Measurements from ENCODE around the gene GNG13.
A peak's percentile ranks its signal among the peaks of the same experiment; 100 is the strongest.

The GNG13 gene

DNA sequence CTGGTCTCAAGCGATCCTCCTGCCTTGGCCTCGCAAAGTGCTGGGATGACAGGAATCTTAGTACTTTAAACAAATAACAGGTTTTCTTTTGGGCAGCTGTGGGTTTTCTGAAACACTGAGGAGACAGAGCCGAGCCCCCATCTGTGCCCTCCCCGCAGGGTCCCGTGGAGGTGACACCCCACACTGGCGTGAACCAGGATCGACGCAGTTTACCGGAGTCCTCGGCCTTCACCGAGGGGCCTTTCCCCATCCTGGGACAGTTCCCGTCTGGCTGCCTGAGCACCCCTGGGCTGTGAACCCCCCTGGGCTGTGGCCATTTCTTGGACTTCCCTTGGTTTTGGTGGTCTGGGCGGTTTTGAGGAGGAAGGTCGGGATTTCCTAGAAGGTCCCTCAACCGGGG, 15.3 kb upstream of the GNG13 start:
- Histone ChIP-seq H3K27me3 (ENCODE audit: insufficient read depth, low read length) (peaks cover 13% of the 10 kb centered on the region), H3K9me3 (ENCODE audit: low read length) (peaks cover 2% of the 10 kb centered on the region), H3K36me3 (ENCODE audit: insufficient read depth, low read length) (no peaks in the 10 kb centered on the region), H3K4me1 (ENCODE audit: insufficient read depth, low read length) (no peaks in the 10 kb centered on the region), H3K4me3 (ENCODE audit: low read length) (no peak overlapping the region), H2AFZ (ENCODE audit: low read depth, low read length) (no peak overlapping the region)

DNA sequence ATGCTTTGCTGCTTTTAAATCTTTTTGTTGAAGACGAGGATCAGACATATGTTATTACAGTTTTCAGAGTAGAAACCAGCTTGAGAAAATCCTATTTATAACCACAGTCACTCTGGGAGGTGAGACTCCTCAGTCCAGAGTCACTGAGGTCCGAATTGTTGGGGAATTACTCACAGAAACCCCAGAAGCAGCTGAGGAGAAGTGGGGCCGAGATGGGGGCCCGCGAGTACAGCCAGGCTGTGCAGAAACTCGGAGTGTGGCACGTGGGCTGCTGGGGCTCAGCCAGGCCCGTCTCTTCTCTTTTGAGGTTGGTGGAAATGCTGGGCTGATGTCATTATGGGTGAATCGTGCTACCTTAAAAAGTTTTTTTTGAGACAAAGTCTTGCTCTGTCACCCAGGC, 14.4 kb upstream of the GNG13 start:
- Histone ChIP-seq H3K4me1 (ENCODE audit: insufficient read depth, low read length) (no peaks in the 10 kb centered on the region), H3K4me3 (ENCODE audit: low read length) (no peak overlapping the region), H3K27me3 (ENCODE audit: insufficient read depth, low read length) (peaks cover 13% of the 10 kb centered on the region), H3K36me3 (ENCODE audit: insufficient read depth, low read length) (no peaks in the 10 kb centered on the region), H3K9me3 (ENCODE audit: low read length) (peaks cover 4% of the 10 kb centered on the region), H2AFZ (ENCODE audit: low read depth, low read length) (no peak overlapping the region)

DNA sequence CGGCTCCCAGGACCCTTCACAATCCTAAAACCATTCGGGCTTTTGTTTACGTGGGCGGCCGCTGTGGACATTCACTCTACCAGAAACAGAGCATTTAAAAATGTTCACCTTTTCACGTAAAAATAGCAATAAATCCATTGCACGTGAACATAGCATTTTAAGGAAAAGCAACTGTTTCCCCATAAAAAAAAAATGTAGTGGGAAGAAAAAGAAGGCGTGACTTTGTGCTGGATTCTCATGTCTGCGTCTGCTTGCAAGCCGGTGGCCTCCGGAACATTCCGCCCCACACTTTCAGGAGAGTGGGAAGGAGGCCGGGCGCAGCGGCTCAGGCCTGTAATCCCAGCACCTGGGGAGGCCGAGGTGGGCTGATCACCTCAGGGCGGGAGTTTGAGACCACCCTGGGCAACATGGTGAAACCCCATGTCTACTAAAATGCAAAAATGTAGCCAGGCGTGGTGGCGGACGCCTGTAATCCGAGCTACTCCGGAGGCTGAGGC, 13.4 kb upstream of the GNG13 start:
- no peaks in the 10 kb centered on the region for H3K4me1 ChIP-seq (ENCODE audit: insufficient read depth, low read length)
- no peak overlapping the region for H2AFZ ChIP-seq (ENCODE audit: low read depth, low read length)
- H3K36me3 ChIP-seq (ENCODE audit: insufficient read depth, low read length) = no peaks in the 10 kb centered on the region
- no peak overlapping the region for H3K4me3 ChIP-seq (ENCODE audit: low read length)
- H3K9me3 ChIP-seq (ENCODE audit: low read length) = peaks cover 6% of the 10 kb centered on the region
- peaks cover 13% of the 10 kb centered on the region for H3K27me3 ChIP-seq (ENCODE audit: insufficient read depth, low read length)

DNA sequence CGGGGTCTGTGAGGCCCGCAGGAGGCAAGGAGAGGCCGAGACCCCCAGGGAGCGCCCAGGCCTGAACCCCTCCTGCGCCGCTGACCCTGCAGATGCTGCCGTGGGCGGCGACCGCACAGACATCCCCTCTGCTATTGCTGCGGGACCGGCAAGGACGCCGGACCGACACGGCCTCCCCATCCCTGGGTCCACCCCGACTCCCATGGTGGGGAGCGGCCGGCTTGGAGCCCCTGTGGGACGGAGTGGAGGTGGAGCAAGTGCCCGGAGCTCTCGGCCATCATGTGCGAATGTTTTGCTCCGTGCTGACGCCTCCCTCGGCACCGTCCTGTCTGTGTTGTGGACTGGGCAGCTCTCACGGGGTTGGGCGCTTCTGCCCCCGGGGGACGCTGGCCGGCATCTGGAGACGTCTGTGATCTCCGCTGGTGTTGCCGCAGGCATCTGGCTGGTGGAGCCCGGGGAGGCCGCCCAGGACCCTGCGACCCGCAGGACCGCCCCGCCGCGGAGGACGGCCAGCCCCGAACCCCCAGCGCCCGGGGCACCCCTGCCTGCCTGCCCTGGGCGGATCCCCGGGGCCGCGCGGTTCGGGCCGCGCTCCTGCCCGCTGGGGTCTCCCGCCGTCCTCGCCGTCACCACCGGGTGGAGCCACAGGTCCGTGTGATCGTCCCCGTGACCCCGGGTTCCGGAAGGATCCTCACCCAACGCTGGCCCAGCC, 12.8 kb upstream of the GNG13 start:
- Histone ChIP-seq H3K4me3 (ENCODE audit: low read length) (no peak overlapping the region), H2AFZ (ENCODE audit: low read depth, low read length) (no peak overlapping the region), H3K9me3 (ENCODE audit: low read length) (peaks cover 6% of the 10 kb centered on the region), H3K27me3 (ENCODE audit: insufficient read depth, low read length) (peaks cover 13% of the 10 kb centered on the region), H3K4me1 (ENCODE audit: insufficient read depth, low read length) (no peaks in the 10 kb centered on the region), H3K36me3 (ENCODE audit: insufficient read depth, low read length) (no peaks in the 10 kb centered on the region)

DNA sequence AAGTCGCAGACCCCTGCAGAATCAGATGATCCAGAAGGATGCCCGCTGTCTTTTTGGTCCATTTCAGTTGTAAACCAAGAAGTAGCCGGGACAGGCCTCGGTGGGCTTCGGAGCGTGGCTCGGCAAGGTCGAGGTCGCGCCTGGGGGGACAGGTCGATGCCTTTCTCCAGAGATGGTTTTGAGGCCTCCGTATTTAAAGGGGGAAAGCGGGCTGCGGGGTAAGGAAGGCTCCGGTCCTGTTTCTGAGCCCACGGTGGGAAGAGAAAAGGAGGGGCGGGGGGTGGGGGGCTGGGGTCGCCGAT, 7.5 kb upstream of the GNG13 start:
- Histone ChIP-seq H3K9me3 (ENCODE audit: low read length) (peaks cover 4% of the 10 kb centered on the region), H3K4me3 (ENCODE audit: low read length) (peak overlapping the region; percentile 65), H3K4me1 (ENCODE audit: insufficient read depth, low read length) (no peaks in the 10 kb centered on the region), H3K27me3 (ENCODE audit: insufficient read depth, low read length) (peaks cover 10% of the 10 kb centered on the region), H2AFZ (ENCODE audit: low read depth, low read length) (no peak overlapping the region), H3K36me3 (ENCODE audit: insufficient read depth, low read length) (no peaks in the 10 kb centered on the region)

DNA sequence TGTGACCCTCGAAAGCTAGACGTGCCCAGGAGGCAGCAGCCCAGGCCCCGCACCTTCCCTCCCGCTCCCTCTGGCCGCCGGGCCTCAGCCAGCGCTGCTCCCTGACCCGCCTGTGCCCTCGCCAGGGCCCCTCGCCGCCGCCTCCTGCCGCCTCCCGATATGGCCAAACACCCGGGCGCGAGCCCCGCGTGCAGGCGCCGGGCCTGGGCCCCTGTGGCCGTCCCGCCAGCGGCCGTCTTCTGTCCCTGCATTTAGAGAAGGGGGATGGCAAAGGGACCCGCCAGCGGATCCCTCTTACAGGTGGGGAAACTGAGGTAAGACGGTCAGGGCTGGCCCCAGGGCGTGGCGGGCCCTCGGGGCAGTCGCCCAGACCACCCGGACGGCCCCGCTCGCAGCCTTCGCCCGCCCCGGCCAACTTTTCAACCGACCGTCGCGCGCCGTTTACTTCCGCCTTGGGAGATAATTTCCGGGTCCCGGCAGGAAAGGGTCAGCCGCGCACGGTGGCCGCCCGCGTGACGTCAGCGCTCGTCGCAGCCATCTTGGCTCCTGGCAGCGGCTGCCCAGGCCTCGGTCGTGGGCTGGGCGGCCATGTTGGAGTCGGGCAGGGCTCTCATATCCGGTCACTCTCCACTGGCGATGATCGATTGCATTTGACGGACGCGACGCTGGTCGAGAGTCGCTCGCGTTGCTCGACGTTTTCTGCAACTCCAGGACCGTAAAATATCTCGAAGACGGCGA, 7.0 kb upstream of the GNG13 start:
- H3K4me1 ChIP-seq (ENCODE audit: insufficient read depth, low read length) = no peaks in the 10 kb centered on the region
- no peaks in the 10 kb centered on the region for H3K36me3 ChIP-seq (ENCODE audit: insufficient read depth, low read length)
- H3K4me3 ChIP-seq (ENCODE audit: low read length) = peak overlapping the region; percentile 65
- H2AFZ ChIP-seq (ENCODE audit: low read depth, low read length) = no peak overlapping the region
- peaks cover 8% of the 10 kb centered on the region for H3K27me3 ChIP-seq (ENCODE audit: insufficient read depth, low read length)
- H3K9me3 ChIP-seq (ENCODE audit: low read length) = peaks cover 4% of the 10 kb centered on the region

DNA sequence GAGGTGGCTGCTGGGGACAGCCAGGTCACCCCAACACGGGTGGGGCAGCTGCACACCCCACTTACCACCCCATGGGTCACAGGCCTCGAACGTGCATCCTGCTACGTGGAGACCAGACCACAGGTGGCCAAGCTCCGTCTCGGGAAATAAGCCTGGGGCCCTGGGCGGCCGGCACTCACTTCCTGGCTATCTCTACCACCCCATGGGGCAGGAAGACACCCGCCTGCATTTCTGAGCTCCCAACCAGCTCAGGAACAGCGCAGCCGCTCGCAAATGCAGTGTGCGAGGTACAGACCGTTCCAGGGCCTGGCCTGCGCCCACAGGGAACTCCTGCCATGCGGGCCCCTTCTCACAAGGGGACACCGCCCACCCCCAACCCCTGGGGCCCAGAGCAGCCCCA, 4.9 kb upstream of the GNG13 start:
- H2AFZ ChIP-seq (ENCODE audit: low read depth, low read length) = no peak overlapping the region
- no peak overlapping the region for H3K4me3 ChIP-seq (ENCODE audit: low read length)
- H3K27me3 ChIP-seq (ENCODE audit: insufficient read depth, low read length) = peaks cover 5% of the 10 kb centered on the region
- peaks cover 5% of the 10 kb centered on the region for H3K4me1 ChIP-seq (ENCODE audit: insufficient read depth, low read length)
- peaks cover 4% of the 10 kb centered on the region for H3K9me3 ChIP-seq (ENCODE audit: low read length)
- H3K36me3 ChIP-seq (ENCODE audit: insufficient read depth, low read length) = no peaks in the 10 kb centered on the region

DNA sequence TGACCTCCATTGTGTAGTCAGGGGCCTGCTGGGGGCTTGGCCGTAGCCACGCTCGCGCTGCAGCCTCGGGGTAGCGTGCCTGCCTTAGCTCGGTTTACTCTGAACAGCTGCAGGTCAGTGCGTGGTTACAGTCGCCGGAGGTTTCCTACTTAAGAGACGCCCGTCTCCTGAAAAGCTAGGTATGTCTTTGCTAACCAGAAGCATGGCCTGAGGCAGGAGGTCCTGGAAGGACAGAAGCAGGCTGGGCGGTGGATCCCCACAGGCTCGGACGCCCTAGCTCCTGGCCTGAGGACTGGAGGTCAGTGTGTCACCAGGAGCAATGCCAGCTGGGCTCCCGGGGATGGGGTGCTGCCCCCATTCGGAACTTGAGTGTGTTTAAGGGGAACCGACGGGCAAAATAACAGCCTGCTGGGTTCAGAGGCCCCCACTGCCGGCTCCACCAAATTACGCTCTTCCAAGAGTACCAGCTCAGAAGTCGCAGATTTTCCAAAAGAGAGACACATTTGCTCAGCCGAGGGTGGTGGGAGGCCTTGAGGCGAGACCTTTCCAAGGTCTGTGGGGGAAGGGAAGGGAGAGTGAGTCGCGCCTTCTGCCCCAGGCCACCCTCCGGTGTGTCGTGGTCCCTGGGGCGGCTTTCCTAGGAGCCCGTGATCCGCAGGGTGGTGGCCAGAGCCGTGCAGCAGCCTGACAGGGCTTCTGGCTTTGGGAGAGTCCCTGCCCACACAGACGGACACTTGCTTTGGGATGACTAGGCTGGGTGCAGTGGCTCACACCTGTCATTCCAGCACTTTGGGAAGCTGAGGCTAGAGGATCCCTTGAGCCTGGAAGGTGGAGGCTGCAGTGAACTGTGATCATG, 3.9 kb upstream of the GNG13 start:
- no peak overlapping the region for H2AFZ ChIP-seq (ENCODE audit: low read depth, low read length)
- no peaks in the 10 kb centered on the region for H3K36me3 ChIP-seq (ENCODE audit: insufficient read depth, low read length)
- H3K4me1 ChIP-seq (ENCODE audit: insufficient read depth, low read length) = peaks cover 9% of the 10 kb centered on the region
- no peak overlapping the region for H3K4me3 ChIP-seq (ENCODE audit: low read length)
- H3K9me3 ChIP-seq (ENCODE audit: low read length) = no peaks in the 10 kb centered on the region
- H3K27me3 ChIP-seq (ENCODE audit: insufficient read depth, low read length) = peaks cover 10% of the 10 kb centered on the region

DNA sequence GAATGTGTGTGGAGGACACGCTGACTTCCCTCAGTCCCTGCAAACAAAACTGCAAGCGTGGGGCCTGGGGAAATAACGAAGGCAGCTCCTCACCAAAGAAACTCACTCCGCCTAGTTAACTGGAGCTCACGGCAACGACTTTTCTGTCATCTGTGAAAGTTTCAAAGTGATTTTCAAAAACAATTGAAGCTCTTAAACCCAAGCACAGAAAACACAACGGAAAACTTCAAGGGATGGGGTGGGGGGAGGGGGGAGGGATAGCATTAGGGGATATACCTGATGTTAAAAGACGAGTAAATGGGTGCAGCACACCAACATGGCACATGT, 3.2 kb upstream of the GNG13 start:
- peaks cover 10% of the 10 kb centered on the region for H3K27me3 ChIP-seq (ENCODE audit: insufficient read depth, low read length)
- no peak overlapping the region for H2AFZ ChIP-seq (ENCODE audit: low read depth, low read length)
- no peak overlapping the region for H3K4me3 ChIP-seq (ENCODE audit: low read length)
- H3K9me3 ChIP-seq (ENCODE audit: low read length) = no peaks in the 10 kb centered on the region
- peaks cover 9% of the 10 kb centered on the region for H3K4me1 ChIP-seq (ENCODE audit: insufficient read depth, low read length)
- H3K36me3 ChIP-seq (ENCODE audit: insufficient read depth, low read length) = no peaks in the 10 kb centered on the region

DNA sequence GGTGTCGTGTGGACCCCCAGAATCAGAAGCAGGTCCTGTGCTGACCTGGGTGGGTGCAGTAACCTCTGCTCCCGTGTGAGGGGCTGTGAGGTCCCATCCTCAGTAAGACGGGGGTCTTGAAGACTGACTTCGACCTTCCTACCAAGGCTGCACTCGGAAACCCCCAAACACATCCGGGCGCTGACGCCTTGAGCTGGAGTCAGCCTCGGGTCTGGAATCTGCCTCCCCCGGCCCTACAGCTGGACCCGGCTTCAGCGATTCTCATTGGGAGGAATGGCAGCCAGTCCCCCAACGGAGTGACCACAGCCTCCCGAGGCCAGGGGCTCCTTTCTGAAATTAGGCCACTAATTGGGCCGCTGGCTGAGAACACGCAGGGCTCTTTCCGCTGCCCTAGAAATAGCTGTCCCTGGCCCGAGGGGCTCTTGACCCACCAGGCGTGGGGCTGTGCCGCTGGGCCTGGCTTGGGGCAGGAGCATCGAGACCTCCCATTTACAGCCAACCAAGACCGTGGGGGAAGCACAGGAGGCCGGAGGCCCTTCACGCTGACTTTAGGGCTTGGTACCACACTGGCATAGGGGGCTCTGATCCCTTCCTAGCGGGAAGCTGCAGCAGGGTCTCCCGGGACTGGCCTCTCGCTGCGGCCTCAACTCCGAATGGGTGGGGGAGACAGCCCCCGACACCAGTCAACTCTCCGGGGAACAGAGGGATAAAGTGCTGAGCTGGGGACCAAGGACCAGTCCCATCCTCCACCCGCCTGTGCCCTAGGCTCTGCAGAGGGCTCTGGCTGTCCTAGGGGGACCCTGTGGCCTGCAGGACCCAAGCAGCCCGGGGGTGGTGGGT, 2.6 kb upstream of the GNG13 start:
- H3K9me3 ChIP-seq (ENCODE audit: low read length) = no peaks in the 10 kb centered on the region
- no peaks in the 10 kb centered on the region for H3K36me3 ChIP-seq (ENCODE audit: insufficient read depth, low read length)
- H3K27me3 ChIP-seq (ENCODE audit: insufficient read depth, low read length) = peaks cover 10% of the 10 kb centered on the region
- no peak overlapping the region for H3K4me3 ChIP-seq (ENCODE audit: low read length)
- H2AFZ ChIP-seq (ENCODE audit: low read depth, low read length) = no peak overlapping the region
- H3K4me1 ChIP-seq (ENCODE audit: insufficient read depth, low read length) = peaks cover 9% of the 10 kb centered on the region

DNA sequence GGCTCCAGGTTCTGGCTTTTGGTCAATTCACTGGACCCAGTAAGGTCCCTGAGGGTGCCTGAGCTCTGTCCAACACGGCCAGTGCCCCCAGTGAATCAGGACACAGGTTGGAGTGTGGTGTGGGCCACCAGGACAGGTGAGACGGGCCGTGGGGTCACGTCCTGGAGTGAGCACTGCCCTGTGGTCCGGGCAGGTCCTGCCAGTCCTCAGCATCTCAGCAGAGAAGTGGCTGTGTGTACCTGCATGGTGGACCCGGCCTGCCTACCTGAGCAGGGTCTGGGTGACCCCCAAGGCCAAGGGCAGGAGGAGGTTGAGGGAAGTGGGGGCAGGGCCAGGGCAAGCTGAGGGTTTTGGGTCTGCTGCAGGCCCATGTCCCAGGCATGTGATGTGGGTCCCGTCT, 1.9 kb upstream of the GNG13 start:
- Histone ChIP-seq H2AFZ (ENCODE audit: low read depth, low read length) (no peak overlapping the region), H3K9me3 (ENCODE audit: low read length) (no peaks in the 10 kb centered on the region), H3K4me1 (ENCODE audit: insufficient read depth, low read length) (peaks cover 9% of the 10 kb centered on the region), H3K27me3 (ENCODE audit: insufficient read depth, low read length) (peaks cover 10% of the 10 kb centered on the region), H3K36me3 (ENCODE audit: insufficient read depth, low read length) (no peaks in the 10 kb centered on the region), H3K4me3 (ENCODE audit: low read length) (no peak overlapping the region)

DNA sequence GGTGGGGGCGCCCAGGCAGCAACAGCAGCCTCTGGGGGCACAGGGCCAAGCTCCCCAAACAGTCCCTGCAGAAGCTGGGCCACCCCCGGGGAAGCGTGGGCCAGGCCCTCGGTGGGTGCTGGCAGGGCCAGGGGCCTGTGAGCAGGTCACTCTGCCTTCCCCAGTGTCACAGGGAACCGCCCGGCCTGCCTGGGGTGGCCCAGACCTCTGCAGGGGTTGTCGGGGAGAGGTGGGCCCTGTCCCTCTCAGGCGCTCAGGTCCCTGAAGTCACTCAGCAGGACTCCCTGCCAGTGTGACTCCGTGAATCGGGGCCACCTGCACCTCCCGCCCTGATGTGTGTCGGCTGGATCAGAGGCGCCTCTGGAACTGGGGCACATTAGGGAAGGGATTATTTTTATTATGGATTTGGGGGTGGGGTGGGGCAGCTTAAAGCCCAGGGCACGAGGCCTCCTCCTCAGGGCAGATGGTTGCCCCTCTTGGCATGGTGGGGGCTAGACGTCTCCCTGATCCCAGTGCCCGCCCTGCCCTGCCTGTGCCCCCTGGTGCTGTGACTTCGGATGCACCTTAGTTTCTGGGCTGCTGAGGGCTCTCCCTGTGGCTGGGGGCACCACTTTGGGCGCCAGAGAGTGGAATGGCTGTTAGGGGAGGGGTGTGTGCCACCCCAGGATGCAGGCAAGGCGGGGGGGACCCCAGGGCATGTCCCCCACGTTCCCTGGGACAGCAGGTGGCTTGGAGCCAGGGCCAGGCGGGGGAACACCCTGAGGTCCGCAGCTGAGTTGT, 1.2 kb upstream of the GNG13 start:
- H3K27me3 ChIP-seq (ENCODE audit: insufficient read depth, low read length) = peaks cover 10% of the 10 kb centered on the region
- peaks cover 2% of the 10 kb centered on the region for H3K36me3 ChIP-seq (ENCODE audit: insufficient read depth, low read length)
- no peak overlapping the region for H2AFZ ChIP-seq (ENCODE audit: low read depth, low read length)
- H3K9me3 ChIP-seq (ENCODE audit: low read length) = no peaks in the 10 kb centered on the region
- H3K4me3 ChIP-seq (ENCODE audit: low read length) = no peak overlapping the region
- peaks cover 9% of the 10 kb centered on the region for H3K4me1 ChIP-seq (ENCODE audit: insufficient read depth, low read length)
